Breast epithelium (tissue), 4 donors: ENCODE measurements around the gene AMBP. TPM values are rescaled to one million over a fixed set of nuclear protein-coding genes. Genes with fewer than 3 reads are reported as not detected.

Experiments
- DNase-seq, 2 donors: peaks; one replicate each; pipeline ENCODE4 v3.0.0-alpha.2; 2019; ENCODE audit warnings: low spot score in 2 of 2
- H3K27ac ChIP-seq, 2 donors: fragments of 200-600 bp; sonication (generic) in 1 of 2; one replicate each; pipeline ENCODE4 v1.5.1; 2016 to 2019; ENCODE audit warnings: mild to moderate bottlenecking in 1 of 2
- H3K27me3 ChIP-seq, 2 donors: fragments of 200-600 bp; sonication (generic) in 1 of 2; one replicate each; pipeline versions ENCODE4 v1.5.1 to v1.6.0; 2017 to 2019; ENCODE audit warnings: control low read depth in 1 of 2, mild to moderate bottlenecking in 1 of 2
- H3K36me3 ChIP-seq: fragments of 200-600 bp; one replicate; pipeline ENCODE4 v1.5.1; 2019
- H3K4me1 ChIP-seq, 2 donors: fragments of 200-600 bp; sonication (generic); one replicate each; pipeline ENCODE4 v1.5.1; 2016 to 2019; ENCODE audit warnings: control low read depth in 1 of 2
- H3K4me3 ChIP-seq, 3 donors: fragments of 200-600 bp; sonication (generic); 1 replicate in 2 of 3; 2 replicates in 1 of 3; pipeline ENCODE4 v1.5.1; 2016 to 2019; ENCODE audit warnings: mild to moderate bottlenecking in 3 of 3, moderate library complexity in 2 of 3
- H3K9me3 ChIP-seq, 2 donors: fragments of 200-600 bp; sonication (generic) in 1 of 2; one replicate each; pipeline ENCODE4 v1.5.1; 2016 to 2019; ENCODE audit warnings: control low read depth in 1 of 2
- CTCF ChIP-seq, 3 donors: fragments of 450-650 bp; IDR thresholded peaks; one replicate each; pipeline ENCODE4 v1.5.1; 2016 to 2017; ENCODE audit warnings: antibody characterized with exemption in 3 of 3, mild to moderate bottlenecking in 3 of 3, moderate library complexity in 3 of 3
- POLR2A ChIP-seq: fragments of 450-650 bp; IDR thresholded peaks from one replicate; pipeline ENCODE4 v1.6.1; 2016; ENCODE audit warnings: antibody characterized with exemption, mild to moderate bottlenecking, moderate library complexity
- POLR2AphosphoS5 ChIP-seq, 3 donors: sonication (generic); formaldehyde crosslinking; IDR thresholded peaks; one replicate each; pipeline ENCODE4 v1.6.1; 2017; ENCODE audit warnings: antibody characterized with exemption in 3 of 3
- intact Hi-C: fragments of 100-400 bp; cut with DNase I; formaldehyde crosslinking; loops from one replicate; pipeline ENCODE4 v1.15.1; 2023; ENCODE audit warnings: low total_unique reads
- total RNA-seq, 3 donors: library from RNA; depleted of rRNA; stranded (reverse); fragments of >200 nt; gene quantifications; one replicate each; pipeline ENCODE4 v1.1.0, GENCODE V29; 2016

Gene AMBP
- total RNA-seq, 3 donors from 2014 or later, result 0.66 TPM; not detected in 2

GRCh38 chr9:114017741-114018715 is 60.1 kb downstream of the AMBP start:
- Histone ChIP-seq H3K27me3 (no peaks in the 10 kb centered on the region), H3K4me1 (no peaks in the 10 kb centered on the region), H3K27ac (no peak overlapping the region), H3K9me3 (peaks cover 0 to 18% of the 10 kb centered on the region in 2 donors), H3K4me3 (no peak overlapping the region), H3K36me3 (peaks cover 8% of the 10 kb centered on the region)
- TF ChIP-seq CTCF (IDR thresholded peaks at IDR 0.05), result no peak
- no peak for TF ChIP-seq POLR2A
- TF ChIP-seq POLR2AphosphoS5 (IDR thresholded peaks at IDR 0.05), result no peak
- intact Hi-C loops, result no loop called here
- peak; percentile 13 to 30 for DNase-seq

GRCh38 chr9:114016629-114017423 is 61.3 kb downstream of the AMBP start:
- DNase-seq, result peak; percentile 14 to 37
- peaks cover 0 to 18% of the 10 kb centered on the region in 2 donors for H3K9me3 ChIP-seq
- intact Hi-C loops, result no loop called here
- no peak overlapping the region for H3K4me3 ChIP-seq
- no peak overlapping the region for H3K27ac ChIP-seq
- peaks cover 7% of the 10 kb centered on the region for H3K36me3 ChIP-seq
- no peaks in the 10 kb centered on the region for H3K4me1 ChIP-seq
- no peaks in the 10 kb centered on the region for H3K27me3 ChIP-seq
- no peak for TF ChIP-seq POLR2AphosphoS5 (IDR thresholded peaks at IDR 0.05)
- no peak for TF ChIP-seq CTCF (IDR thresholded peaks at IDR 0.05)
- no peak for TF ChIP-seq POLR2A

- TF ChIP-seq POLR2AphosphoS5 (IDR thresholded peaks at IDR 0.05) (no peak), POLR2A (no peak), CTCF (IDR thresholded peaks at IDR 0.05) (no peak)
- no peaks in the 10 kb centered on the region for H3K27me3 ChIP-seq
- H3K36me3 ChIP-seq, result peaks cover 7% of the 10 kb centered on the region
- H3K27ac ChIP-seq, result no peak overlapping the region
- DNase-seq, result peak in 1 of 2 donors; percentile 7
- intact Hi-C loops, result no loop called here
- H3K4me1 ChIP-seq, result no peaks in the 10 kb centered on the region
- no peak overlapping the region for H3K4me3 ChIP-seq
- H3K9me3 ChIP-seq, result peaks cover 0 to 20% of the 10 kb centered on the region in 2 donors
Observed at GRCh38 chr9:114016101-114016500, 62.0 kb downstream of the AMBP start.

DNA sequence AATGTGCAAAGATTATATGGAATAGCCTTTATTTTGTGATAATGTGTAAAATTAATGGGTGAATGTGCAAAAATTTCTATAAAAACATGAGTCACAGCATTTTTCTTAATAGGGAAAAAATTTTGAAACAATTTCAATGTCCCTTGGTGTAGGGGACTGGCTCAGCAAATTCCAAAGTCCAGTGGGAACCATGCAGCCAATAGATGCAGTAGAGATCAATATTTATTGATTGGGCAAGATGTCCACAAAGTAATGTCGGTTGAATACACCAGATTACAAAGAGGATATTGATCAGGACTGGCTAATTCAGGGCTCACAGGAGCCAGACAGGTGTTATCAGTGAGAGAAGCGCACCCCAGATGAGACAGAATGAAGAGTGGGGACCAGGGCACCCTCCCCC is 62.5 kb downstream of the AMBP start:
- peaks cover 7% of the 10 kb centered on the region for H3K36me3 ChIP-seq
- H3K4me3 ChIP-seq, result no peak overlapping the region
- H3K27ac ChIP-seq, result no peak overlapping the region
- no peaks in the 10 kb centered on the region for H3K27me3 ChIP-seq
- H3K9me3 ChIP-seq, result peaks cover 0 to 20% of the 10 kb centered on the region in 2 donors
- H3K4me1 ChIP-seq, result no peaks in the 10 kb centered on the region
- TF ChIP-seq POLR2AphosphoS5 (IDR thresholded peaks at IDR 0.05) (no peak), CTCF (IDR thresholded peaks at IDR 0.05) (no peak), POLR2A (no peak)
- peak in 1 of 2 donors; percentile 7 for DNase-seq
- intact Hi-C loops, result no loop called here
